ENCODE results near the gene PDPN. TPM values are rescaled to one million over a fixed set of nuclear protein-coding genes. Genes with fewer than 3 reads are reported as not detected.

The PDPN gene
- total and polyA plus RNA-seq, 2 experiments from 2014 or later = 67.3 to 82.8 TPM

- no peaks in the 10 kb centered on the region for H3K27me3 Mint-ChIP-seq (ENCODE audit: insufficient read depth, low read depth, poor library complexity)
Measured at GRCh38 chr1:13548281-13548680, 35.4 kb upstream of the PDPN start.

More at GRCh38 chr1:13548281-13548680, 35.4 kb upstream of the PDPN start:
- Histone ChIP-seq H3K4me1 (ENCODE audit: insufficient read depth) (no peaks in the 10 kb centered on the region), H3K27ac (ENCODE audit: low read depth) (no peak overlapping the region), H4K20me1 (replicated peaks; ENCODE audit: insufficient read depth) (no peaks in the 10 kb centered on the region), H3K4me3 (no peak overlapping the region), H3K79me2 (replicated peaks; ENCODE audit: insufficient read depth) (no peaks in the 10 kb centered on the region), H3K27me3 (ENCODE audit: insufficient read depth) (no peaks in the 10 kb centered on the region), H3F3A (replicated peaks; ENCODE audit: low read depth) (no peaks in the 10 kb centered on the region), H3K9me2 (ENCODE audit: insufficient read depth) (no peaks in the 10 kb centered on the region), H2AFZ (no peak overlapping the region), H3K36me3 (ENCODE audit: insufficient read depth) (no peaks in the 10 kb centered on the region; the same call in 1 of the 2 replicates), H3K4me2 (no peak overlapping the region)
- no peaks in the 10 kb centered on the region for H3K9me3 Mint-ChIP-seq
- ATAC-seq = no peak
- H3K27ac Mint-ChIP-seq = no peak overlapping the region
- DNase-seq (ENCODE audit: low spot score) = no peak
- H3K4me3 Mint-ChIP-seq = no peak overlapping the region
- H3K4me1 Mint-ChIP-seq = peaks cover 8% of the 10 kb centered on the region
- no peak for TF ChIP-seq NANOG (IDR thresholded peaks at IDR 0.05; ENCODE audit: borderline replicate concordance)
- no peak for TF ChIP-seq ETS1 (IDR thresholded peaks at IDR 0.05)
- no peak for TF ChIP-seq EZH2phosphoT487 (IDR thresholded peaks at IDR 0.05; ENCODE audit: unreplicated experiment)
- no peak for TF ChIP-seq CREB1 (CRISPR knock-in tag; IDR thresholded peaks at IDR 0.05; ENCODE audit: low read depth)
- TF ChIP-seq EZH2 (IDR thresholded peaks at IDR 0.05; ENCODE audit: low read depth, unreplicated experiment) = no peak
- TF ChIP-seq ZNF114 (CRISPR knock-in tag; IDR thresholded peaks at IDR 0.05) = no peak
- no peak for TF ChIP-seq JUNB (IDR thresholded peaks at IDR 0.05; ENCODE audit: unreplicated experiment)
- TF ChIP-seq, protein P1, sequence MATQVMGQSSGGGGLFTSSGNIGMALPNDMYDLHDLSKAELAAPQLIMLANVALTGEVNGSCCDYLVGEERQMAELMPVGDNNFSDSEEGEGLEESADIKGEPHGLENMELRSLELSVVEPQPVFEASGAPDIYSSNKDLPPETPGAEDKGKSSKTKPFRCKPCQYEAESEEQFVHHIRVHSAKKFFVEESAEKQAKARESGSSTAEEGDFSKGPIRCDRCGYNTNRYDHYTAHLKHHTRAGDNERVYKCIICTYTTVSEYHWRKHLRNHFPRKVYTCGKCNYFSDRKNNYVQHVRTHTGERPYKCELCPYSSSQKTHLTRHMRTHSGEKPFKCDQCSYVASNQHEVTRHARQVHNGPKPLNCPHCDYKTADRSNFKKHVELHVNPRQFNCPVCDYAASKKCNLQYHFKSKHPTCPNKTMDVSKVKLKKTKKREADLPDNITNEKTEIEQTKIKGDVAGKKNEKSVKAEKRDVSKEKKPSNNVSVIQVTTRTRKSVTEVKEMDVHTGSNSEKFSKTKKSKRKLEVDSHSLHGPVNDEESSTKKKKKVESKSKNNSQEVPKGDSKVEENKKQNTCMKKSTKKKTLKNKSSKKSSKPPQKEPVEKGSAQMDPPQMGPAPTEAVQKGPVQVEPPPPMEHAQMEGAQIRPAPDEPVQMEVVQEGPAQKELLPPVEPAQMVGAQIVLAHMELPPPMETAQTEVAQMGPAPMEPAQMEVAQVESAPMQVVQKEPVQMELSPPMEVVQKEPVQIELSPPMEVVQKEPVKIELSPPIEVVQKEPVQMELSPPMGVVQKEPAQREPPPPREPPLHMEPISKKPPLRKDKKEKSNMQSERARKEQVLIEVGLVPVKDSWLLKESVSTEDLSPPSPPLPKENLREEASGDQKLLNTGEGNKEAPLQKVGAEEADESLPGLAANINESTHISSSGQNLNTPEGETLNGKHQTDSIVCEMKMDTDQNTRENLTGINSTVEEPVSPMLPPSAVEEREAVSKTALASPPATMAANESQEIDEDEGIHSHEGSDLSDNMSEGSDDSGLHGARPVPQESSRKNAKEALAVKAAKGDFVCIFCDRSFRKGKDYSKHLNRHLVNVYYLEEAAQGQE (IDR thresholded peaks at IDR 0.05; ENCODE audit: unreplicated experiment) = no peak
- TF ChIP-seq STAT1 (IDR thresholded peaks at IDR 0.05; ENCODE audit: unreplicated experiment) = no peak
- TF ChIP-seq ZNF331 (CRISPR knock-in tag; IDR thresholded peaks at IDR 0.05; ENCODE audit: low read depth) = no peak
- TF ChIP-seq CTCF (conservative IDR thresholded peaks at IDR 0.05; ENCODE audit: low read depth in 2 of 2) = no peak
- H3K36me3 Mint-ChIP-seq (ENCODE audit: low read depth) = no peaks in the 10 kb centered on the region

All from GM23338 (cell line).